Stimulated activated naive B cell treated with anti-CD40 and anti-IgM and Interleukin-4, amounts not matched to agents 10 μg/mL and 1 μg/mL and 100 μg/mL, for 72 hours (primary cell): Measurements from ENCODE around the gene TSPAN15.
"Not testable (repeated sequence)": the region's sequence is repeated elsewhere in the genome, so short reads cannot be mapped to it uniquely, and the experiment has no call there.

Experiments
- ATAC-seq, 2 donors: fragments of 150-1000 bp; cut with Tn5 transposase; replicated peaks; 2 replicates each; pipeline ENCODE4 v1.10.0; 2021; ENCODE audit warnings: moderate library complexity in 1 of 2
- DNase-seq: peaks from one replicate; pipeline ENCODE4 v3.0.0; 2021
- H3K27ac Mint-ChIP-seq: one replicate; pipeline ENCODE4 v1.8.0; 2022; ENCODE audit warnings: mild to moderate bottlenecking, mixed read lengths
- H3K27me3 Mint-ChIP-seq, 2 donors: one replicate each; pipeline ENCODE4 v1.8.0; 2022; ENCODE audit warnings: mixed read lengths in 2 of 2
- H3K36me3 Mint-ChIP-seq, 2 donors: one replicate each; pipeline ENCODE4 v1.8.0; 2022; ENCODE audit warnings: mixed read lengths in 2 of 2, mild to moderate bottlenecking in 1 of 2
- H3K4me1 Mint-ChIP-seq, 2 donors: one replicate each; pipeline ENCODE4 v1.8.0; 2022; ENCODE audit warnings: mixed read lengths in 2 of 2, mild to moderate bottlenecking in 1 of 2
- H3K4me3 Mint-ChIP-seq, 2 donors: one replicate each; pipeline ENCODE4 v1.8.0; 2022; ENCODE audit warnings: mild to moderate bottlenecking in 2 of 2, mixed read lengths in 2 of 2, moderate library complexity in 1 of 2
- H3K9me3 Mint-ChIP-seq, 2 donors: one replicate each; pipeline ENCODE4 v1.8.0; 2022; ENCODE audit warnings: mixed read lengths in 2 of 2, mild to moderate bottlenecking in 1 of 2

The TSPAN15 gene

DNA sequence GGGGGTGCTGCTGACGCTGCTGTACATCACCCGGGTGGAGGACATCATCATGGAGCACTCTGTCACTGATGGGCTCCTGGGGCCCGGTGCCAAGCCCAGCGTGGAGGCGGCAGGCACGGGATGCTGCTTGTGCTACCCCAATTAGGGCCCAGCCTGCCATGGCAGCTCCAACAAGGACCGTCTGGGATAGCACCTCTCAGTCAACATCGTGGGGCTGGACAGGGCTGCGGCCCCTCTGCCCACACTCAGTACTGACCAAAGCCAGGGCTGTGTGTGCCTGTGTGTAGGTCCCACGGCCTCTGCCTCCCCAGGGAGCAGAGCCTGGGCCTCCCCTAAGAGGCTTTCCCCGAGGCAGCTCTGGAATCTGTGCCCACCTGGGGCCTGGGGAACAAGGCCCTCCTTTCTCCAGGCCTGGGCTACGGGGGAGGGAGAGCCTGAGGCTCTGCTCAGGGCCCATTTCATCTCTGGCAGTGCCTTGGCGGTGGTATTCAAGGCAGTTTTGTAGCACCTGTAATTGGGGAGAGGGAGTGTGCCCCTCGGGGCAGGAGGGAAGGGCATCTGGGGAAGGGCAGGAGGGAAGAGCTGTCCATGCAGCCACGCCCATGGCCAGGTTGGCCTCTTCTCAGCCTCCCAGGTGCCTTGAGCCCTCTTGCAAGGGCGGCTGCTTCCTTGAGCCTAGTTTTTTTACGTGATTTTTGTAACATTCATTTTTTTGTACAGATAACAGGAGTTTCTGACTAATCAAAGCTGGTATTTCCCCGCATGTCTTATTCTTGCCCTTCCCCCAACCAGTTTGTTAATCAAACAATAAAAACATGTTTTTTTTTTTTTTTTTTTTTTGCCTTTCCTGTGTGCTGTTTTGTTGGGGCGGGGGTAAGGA, 55.8 kb downstream of the TSPAN15 start:
- peak overlapping the region; percentile 58 to 75 for H3K4me3 Mint-ChIP-seq
- ATAC-seq (no peak), DNase-seq (no peak)
- peak overlapping the region; percentile 49 for H3K27ac Mint-ChIP-seq
- H3K9me3 Mint-ChIP-seq: no peaks in the 10 kb centered on the region
- H3K27me3 Mint-ChIP-seq: peaks cover 18 to 34% of the 10 kb centered on the region in 2 donors
- H3K36me3 Mint-ChIP-seq: no peaks in the 10 kb centered on the region
- peaks cover 5 to 7% of the 10 kb centered on the region in 2 donors for H3K4me1 Mint-ChIP-seq

DNA sequence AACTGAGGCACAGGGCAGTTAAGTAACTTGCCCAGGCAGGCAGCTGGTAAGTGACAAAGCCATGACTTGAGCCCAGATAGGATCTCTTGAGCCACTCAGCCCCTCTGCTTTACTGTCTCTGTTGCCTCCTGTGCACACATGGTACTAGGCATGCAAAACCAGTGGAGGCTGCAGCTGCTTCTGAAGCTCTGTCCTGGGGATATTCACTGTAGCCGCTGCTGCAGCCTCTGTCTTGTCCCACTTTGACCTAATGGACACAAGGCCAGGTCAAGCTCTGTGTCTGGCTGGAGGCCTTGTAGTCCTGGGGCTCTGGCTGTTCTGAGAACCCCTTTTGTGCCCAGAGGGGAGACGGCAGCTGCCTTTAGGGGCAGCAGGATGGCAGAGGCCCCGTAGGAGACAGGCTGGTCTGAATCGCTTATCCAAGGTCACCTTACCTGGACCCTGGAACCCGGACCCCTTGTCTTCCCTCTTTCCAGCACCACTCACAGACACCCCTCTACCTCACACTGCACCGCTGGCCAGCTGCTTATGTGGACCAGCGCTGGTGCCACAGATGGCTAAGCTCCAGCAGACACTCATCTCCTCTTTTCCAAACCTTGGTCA, 57.6 kb downstream of the TSPAN15 start:
- Mint-ChIP-seq H3K4me1 (peaks cover 5 to 7% of the 10 kb centered on the region in 2 donors), H3K27ac (no peak overlapping the region), H3K4me3 (no peak overlapping the region), H3K36me3 (no peaks in the 10 kb centered on the region), H3K9me3 (no peaks in the 10 kb centered on the region), H3K27me3 (peaks cover 23 to 39% of the 10 kb centered on the region in 2 donors)
- DNase-seq (no peak), ATAC-seq (no peak)

DNA sequence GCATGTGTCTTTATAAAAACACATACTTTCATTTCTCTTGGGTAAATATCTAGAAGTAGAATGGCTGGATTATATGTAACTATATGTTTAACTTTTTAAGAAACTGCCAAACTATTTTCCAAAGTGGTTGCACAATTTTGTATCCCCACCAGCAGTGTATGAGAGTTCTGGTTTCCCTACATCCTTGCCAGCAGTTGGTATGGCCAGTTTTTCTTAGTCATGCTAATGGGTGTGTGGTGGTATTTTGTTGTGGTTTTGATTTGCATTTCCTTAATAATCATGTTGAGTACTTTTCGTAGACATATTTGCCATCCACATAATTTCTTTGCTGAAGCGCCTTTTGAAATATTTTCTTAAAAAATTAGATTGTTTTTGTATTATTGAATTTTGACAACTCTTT, 61.6 kb downstream of the TSPAN15 start:
- no peaks in the 10 kb centered on the region for H3K36me3 Mint-ChIP-seq
- H3K9me3 Mint-ChIP-seq: no peaks in the 10 kb centered on the region
- H3K27ac Mint-ChIP-seq: no peak overlapping the region
- ATAC-seq (no peak), DNase-seq (no peak)
- peaks cover 48 to 52% of the 10 kb centered on the region in 2 donors for H3K27me3 Mint-ChIP-seq
- peaks cover under 1% of the 10 kb centered on the region in 2 donors for H3K4me1 Mint-ChIP-seq
- H3K4me3 Mint-ChIP-seq: no peak overlapping the region

GRCh38 chr10:69513617-69514016, 62.4 kb downstream of the TSPAN15 start:
- Mint-ChIP-seq H3K27ac (no peak overlapping the region), H3K27me3 (peaks cover 46 to 55% of the 10 kb centered on the region in 2 donors), H3K4me1 (no peaks in the 10 kb centered on the region), H3K4me3 (no peak overlapping the region), H3K36me3 (no peaks in the 10 kb centered on the region), H3K9me3 (no peaks in the 10 kb centered on the region)
- no peak for DNase-seq
- ATAC-seq: no peak

GRCh38 chr10:69515699-69516259, 64.5 kb downstream of the TSPAN15 start:
- Mint-ChIP-seq H3K9me3 (no peaks in the 10 kb centered on the region), H3K27ac (no peak overlapping the region), H3K27me3 (peaks cover 37 to 44% of the 10 kb centered on the region in 2 donors), H3K4me1 (no peaks in the 10 kb centered on the region), H3K36me3 (no peaks in the 10 kb centered on the region), H3K4me3 (no peak overlapping the region)
- ATAC-seq: peak; percentile 93 to 97
- DNase-seq: peak; percentile 53

DNA sequence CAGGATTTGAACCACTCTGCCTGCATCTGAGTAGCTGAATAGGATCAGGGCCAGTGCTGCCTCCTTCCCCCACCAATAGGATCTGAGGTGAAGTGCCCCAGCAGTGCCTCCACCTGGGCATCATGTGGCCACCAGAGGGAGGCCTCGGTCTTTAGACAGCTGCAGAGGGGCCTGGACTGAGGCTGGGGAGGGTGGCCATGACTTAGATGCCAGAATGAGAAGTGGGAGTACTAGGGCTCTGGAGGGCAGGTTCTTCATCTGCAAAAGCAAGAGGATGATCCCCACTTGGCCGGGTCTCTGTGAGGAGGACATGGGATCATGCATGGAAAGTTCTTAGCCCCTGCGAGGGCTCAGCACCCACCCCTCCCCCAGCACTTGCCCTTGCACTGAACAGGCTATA, 65.1 kb downstream of the TSPAN15 start:
- H3K27me3 Mint-ChIP-seq: peaks cover 32 to 41% of the 10 kb centered on the region in 2 donors
- DNase-seq (peak; percentile 17), ATAC-seq (peak; percentile 90 to 92)
- H3K4me1 Mint-ChIP-seq: no peaks in the 10 kb centered on the region
- H3K4me3 Mint-ChIP-seq: no peak overlapping the region
- H3K36me3 Mint-ChIP-seq: no peaks in the 10 kb centered on the region
- no peak overlapping the region for H3K27ac Mint-ChIP-seq
- no peaks in the 10 kb centered on the region for H3K9me3 Mint-ChIP-seq

DNA sequence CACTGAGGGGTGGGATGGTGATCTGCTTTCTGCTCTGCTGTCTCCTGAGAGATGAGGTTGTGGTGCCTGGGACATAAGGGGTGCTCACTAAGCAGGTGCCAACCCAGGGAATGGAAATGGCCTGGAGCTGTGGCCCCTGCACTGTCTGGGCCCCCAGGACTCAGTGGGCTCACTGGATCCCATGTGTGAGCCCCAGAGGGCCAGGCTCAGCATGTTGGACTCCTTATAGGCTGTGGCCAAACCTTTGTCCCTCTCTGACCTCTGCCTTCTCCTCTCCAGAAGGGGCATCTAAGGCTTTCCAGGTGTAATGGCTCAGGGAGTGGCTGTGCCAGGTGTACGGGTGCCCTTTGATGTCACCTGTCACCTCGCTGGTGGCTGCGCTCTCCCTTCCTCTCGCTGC, 65.5 kb downstream of the TSPAN15 start:
- Mint-ChIP-seq H3K27me3 (peaks cover 28 to 37% of the 10 kb centered on the region in 2 donors), H3K27ac (no peak overlapping the region), H3K4me3 (no peak overlapping the region), H3K9me3 (no peaks in the 10 kb centered on the region), H3K4me1 (no peaks in the 10 kb centered on the region), H3K36me3 (no peaks in the 10 kb centered on the region)
- ATAC-seq (no peak), DNase-seq (no peak)

GRCh38 chr10:69517271-69517848, 66.1 kb downstream of the TSPAN15 start:
- Mint-ChIP-seq H3K4me3 (no peak overlapping the region), H3K27ac (no peak overlapping the region), H3K9me3 (no peaks in the 10 kb centered on the region), H3K27me3 (peaks cover 28 to 36% of the 10 kb centered on the region in 2 donors), H3K36me3 (no peaks in the 10 kb centered on the region), H3K4me1 (no peaks in the 10 kb centered on the region)
- no peak for ATAC-seq
- DNase-seq: no peak

DNA sequence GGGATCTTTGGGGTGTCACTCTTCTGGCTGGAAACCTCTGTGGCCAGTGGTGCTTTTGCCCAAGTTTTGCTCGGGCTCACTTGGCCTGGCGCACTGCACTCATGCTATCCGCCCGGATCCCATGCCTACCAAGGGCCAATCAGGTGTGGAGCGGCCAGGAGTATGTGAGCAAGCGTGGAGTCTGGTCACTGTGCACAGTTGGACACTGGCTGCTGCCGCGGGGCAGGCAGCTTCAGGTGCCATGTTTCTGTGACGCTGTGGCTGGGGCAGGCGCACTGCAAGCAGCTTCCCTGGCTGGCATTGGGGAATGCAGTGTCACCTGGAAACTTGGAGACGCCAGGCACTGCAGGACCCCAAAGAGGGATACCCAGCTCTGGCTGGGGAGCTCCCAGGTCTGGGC, 76.7 kb downstream of the TSPAN15 start:
- Mint-ChIP-seq H3K9me3 (no peaks in the 10 kb centered on the region), H3K27ac (no peak overlapping the region), H3K4me1 (no peaks in the 10 kb centered on the region), H3K4me3 (no peak overlapping the region), H3K36me3 (no peaks in the 10 kb centered on the region), H3K27me3 (peaks cover 22 to 46% of the 10 kb centered on the region in 2 donors)
- DNase-seq: no peak
- no peak for ATAC-seq

DNA sequence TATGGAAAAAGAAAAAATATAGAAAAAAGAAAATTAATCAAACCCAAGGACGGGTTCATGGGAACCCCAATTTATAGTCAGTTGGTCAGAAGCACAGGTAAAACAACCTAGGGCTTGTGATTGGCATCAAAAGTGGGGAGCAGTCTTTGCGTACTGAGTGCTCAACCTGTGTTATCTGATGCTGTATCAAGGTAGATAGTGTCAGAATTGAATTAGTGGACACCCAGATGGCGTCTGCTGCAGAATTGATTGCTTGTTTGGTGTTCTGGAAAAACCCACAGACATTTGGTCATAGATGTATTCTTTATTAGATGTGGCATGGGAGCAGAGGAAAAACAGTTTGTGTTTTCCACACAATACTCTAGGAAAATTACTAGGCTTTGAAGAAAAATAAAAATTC, 82.4 kb downstream of the TSPAN15 start:
- ATAC-seq (no peak), DNase-seq (no peak)
- Mint-ChIP-seq H3K4me3 (no peak overlapping the region), H3K4me1 (no peaks in the 10 kb centered on the region), H3K27ac (no peak overlapping the region), H3K36me3 (no peaks in the 10 kb centered on the region), H3K27me3 (peaks cover 23 to 31% of the 10 kb centered on the region in 2 donors), H3K9me3 (peaks cover 4 to 10% of the 10 kb centered on the region in 2 donors)

DNA sequence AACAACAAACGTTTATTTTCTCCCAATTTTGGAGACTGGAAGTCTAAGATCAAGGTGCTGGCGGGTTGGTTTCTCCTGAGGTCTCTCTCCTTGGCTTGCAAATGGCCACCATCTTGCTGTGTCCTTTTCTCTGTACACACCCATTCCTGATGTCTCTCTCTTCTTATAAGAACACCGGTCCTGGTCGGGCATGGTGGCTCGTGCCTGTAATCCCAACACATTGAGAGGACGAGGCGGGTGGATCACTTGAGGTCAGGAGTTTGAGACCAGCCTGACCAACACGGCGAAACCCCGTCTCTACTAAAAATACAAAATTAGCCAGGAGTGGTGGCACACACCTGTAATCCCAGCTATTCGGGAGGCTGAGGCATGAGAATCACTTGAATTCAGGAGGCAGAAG, 85.3 kb downstream of the TSPAN15 start:
- H3K9me3 Mint-ChIP-seq: peaks cover 19 to 27% of the 10 kb centered on the region in 2 donors
- not testable (repeated sequence) for ATAC-seq, H3K4me3 Mint-ChIP-seq, DNase-seq, H3K36me3 Mint-ChIP-seq, H3K27ac Mint-ChIP-seq, H3K4me1 Mint-ChIP-seq
- H3K27me3 Mint-ChIP-seq: peaks cover 10 to 21% of the 10 kb centered on the region in 2 donors

DNA sequence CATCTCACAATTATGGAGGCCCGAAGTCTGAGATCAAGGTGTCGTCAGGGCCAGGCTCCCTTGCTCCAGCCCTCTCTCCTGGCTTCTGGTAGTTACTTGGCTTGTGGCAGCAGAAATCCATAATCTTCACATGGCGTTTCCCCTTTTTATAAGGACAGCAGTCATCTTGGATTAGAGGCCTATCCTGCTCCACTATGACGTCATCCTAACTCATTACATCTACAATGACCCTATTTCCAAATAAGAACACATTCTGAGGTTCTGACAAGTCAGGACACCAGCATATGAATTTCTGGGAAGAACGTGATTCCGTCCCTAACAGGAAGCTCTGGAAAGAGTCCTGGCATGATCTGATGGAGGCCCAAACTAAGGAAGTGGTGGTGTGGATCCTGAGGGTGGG, 86.2 kb downstream of the TSPAN15 start:
- DNase-seq (no peak), ATAC-seq (no peak)
- Mint-ChIP-seq H3K27me3 (peaks cover 8 to 12% of the 10 kb centered on the region in 2 donors), H3K27ac (no peak overlapping the region), H3K9me3 (peaks cover 25 to 34% of the 10 kb centered on the region in 2 donors), H3K4me3 (no peak overlapping the region), H3K36me3 (peaks cover 3 to 7% of the 10 kb centered on the region in 2 donors), H3K4me1 (no peaks in the 10 kb centered on the region)

DNA sequence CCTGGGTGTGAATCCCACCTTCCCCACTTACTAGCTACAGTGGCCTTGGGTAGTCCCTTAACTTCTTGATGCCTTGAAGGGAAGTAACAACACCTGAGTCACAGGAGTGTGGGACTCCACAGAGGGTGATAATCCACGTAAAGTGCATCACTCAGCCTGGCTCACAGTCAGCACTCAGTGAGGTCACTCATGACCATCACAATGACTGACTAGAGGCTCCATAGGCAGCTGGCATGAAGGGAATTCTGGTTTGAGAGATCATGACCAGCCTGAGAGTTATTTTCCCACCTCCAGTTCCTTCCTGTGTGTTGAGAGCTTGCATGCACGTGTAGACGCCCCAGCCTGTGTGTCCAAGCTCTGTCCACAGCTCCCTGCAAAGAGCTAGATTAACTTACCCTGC, 87.2 kb downstream of the TSPAN15 start:
- Mint-ChIP-seq H3K9me3 (peaks cover 23 to 38% of the 10 kb centered on the region in 2 donors), H3K4me1 (no peaks in the 10 kb centered on the region), H3K4me3 (no peak overlapping the region), H3K36me3 (peaks cover 3 to 7% of the 10 kb centered on the region in 2 donors), H3K27ac (no peak overlapping the region), H3K27me3 (peaks cover 2 to 5% of the 10 kb centered on the region in 2 donors)
- no peak for DNase-seq
- no peak for ATAC-seq

- no peak overlapping the region for H3K4me3 Mint-ChIP-seq
- H3K27me3 Mint-ChIP-seq: peaks cover 8 to 13% of the 10 kb centered on the region in 2 donors
- H3K27ac Mint-ChIP-seq: no peak overlapping the region
- H3K36me3 Mint-ChIP-seq: peaks cover 3 to 7% of the 10 kb centered on the region in 2 donors
- H3K4me1 Mint-ChIP-seq: no peaks in the 10 kb centered on the region
- ATAC-seq (no peak), DNase-seq (no peak)
- H3K9me3 Mint-ChIP-seq: peaks cover 24 to 32% of the 10 kb centered on the region in 2 donors
Measured at GRCh38 chr10:69541463-69541862, 90.2 kb downstream of the TSPAN15 start.
